Dedifferentiated amniotic fluid mesenchymal stem cell (primary cell): Measurements from ENCODE around the gene SEC24C.
"Not testable (repeated sequence)": the region's sequence is repeated elsewhere in the genome, so short reads cannot be mapped to it uniquely, and the experiment has no call there.

Experiments
- DNase-seq: peaks from one replicate; pipeline ENCODE4 v3.0.0-alpha.2; 2016; ENCODE audit errors: extremely low spot score

Gene SEC24C

GRCh38 chr10:73743905-73744663 lies at the start of gene SEC24C:
Gene SEC24C, plus strand, starts transcription at chr10:73744372. Its CDS starts 2,461 bp downstream, at chr10:73746833.
- DNase-seq, result peak; percentile 95

GRCh38 chr10:73695302-73695701 lies 48.9 kb upstream of the SEC24C start:
- DNase-seq, result not testable (repeated sequence)

- DNase-seq, result not testable (repeated sequence)
These were observed 46.5 kb upstream of the SEC24C start, which contains the start of gene AGAP5 for GRCh38 chr10:73697675-73698159. Gene AGAP5, minus strand, starts transcription at chr10:73698109. Its CDS starts 354 bp downstream, at chr10:73697755.

GRCh38 chr10:73698819-73699218 lies 45.4 kb upstream of the SEC24C start:
- DNase-seq, result not testable (repeated sequence)

GRCh38 chr10:73703924-73704323 lies 40.2 kb upstream of the SEC24C start:
- DNase-seq, result not testable (repeated sequence)

GRCh38 chr10:73705506-73706072 lies 38.6 kb upstream of the SEC24C start:
- not testable (repeated sequence) for DNase-seq

GRCh38 chr10:73706488-73706887 lies 37.7 kb upstream of the SEC24C start:
- not testable (repeated sequence) for DNase-seq

- not testable (repeated sequence) for DNase-seq
These were observed 36.5 kb upstream of the SEC24C start for GRCh38 chr10:73707628-73708027.

GRCh38 chr10:73708122-73708521 lies 36.0 kb upstream of the SEC24C start:
- DNase-seq, result not testable (repeated sequence)

- not testable (repeated sequence) for DNase-seq
These were observed 32.5 kb upstream of the SEC24C start for GRCh38 chr10:73711683-73712082.

GRCh38 chr10:73713912-73714311 lies 30.3 kb upstream of the SEC24C start:
- not testable (repeated sequence) for DNase-seq

- DNase-seq, result not testable (repeated sequence)
These were observed 29.7 kb upstream of the SEC24C start for GRCh38 chr10:73714483-73714882.

GRCh38 chr10:73715179-73716156 lies 28.7 kb upstream of the SEC24C start:
- not testable (repeated sequence) for DNase-seq

GRCh38 chr10:73716251-73716650 lies 27.9 kb upstream of the SEC24C start:
- DNase-seq, result no peak

- no peak for DNase-seq
These were observed 26.6 kb upstream of the SEC24C start for GRCh38 chr10:73717556-73717955.

GRCh38 chr10:73720561-73720960 lies 23.6 kb upstream of the SEC24C start:
- DNase-seq, result not testable (repeated sequence)

GRCh38 chr10:73723516-73723915 lies 20.7 kb upstream of the SEC24C start:
- no peak for DNase-seq

GRCh38 chr10:73729781-73730152 lies 14.4 kb upstream of the SEC24C start:
- peak; percentile 16 for DNase-seq

- DNase-seq, result peak; percentile 93
These were observed 13.8 kb upstream of the SEC24C start for GRCh38 chr10:73730153-73730906.

GRCh38 chr10:73731588-73732375 lies 12.4 kb upstream of the SEC24C start:
- no peak for DNase-seq
